OCI-LY1 (cell line): ENCODE results near the gene PALMD.

ENCODE experiments used
- H2AFZ ChIP-seq: fragments of 200-600 bp; sonication (generic), shearing (Covaris generic); 2 replicates; pipeline ENCODE4 v1.6.0; 2014; ENCODE audit warnings: antibody characterized with exemption, mild to moderate bottlenecking, low read length
- H3F3A ChIP-seq: fragments of 200-600 bp; sonication (generic), shearing (Covaris generic); 2 replicates; pipeline ENCODE4 v1.6.0; 2014; ENCODE audit warnings: mild to moderate bottlenecking, antibody characterized with exemption, low read length, moderate library complexity; ENCODE audit not compliant: insufficient read depth
- H3K27ac ChIP-seq: fragments of 200-600 bp; sonication (generic); 2 replicates; pipeline ENCODE4 v1.5.1; 2014; ENCODE audit warnings: low read length, mixed run types, mild to moderate bottlenecking, low read depth; ENCODE audit not compliant: poor library complexity, severe bottlenecking
- H3K27me3 ChIP-seq: fragments of 200-600 bp; sonication (generic); 2 replicates; pipeline ENCODE4 v1.6.0; 2014; ENCODE audit warnings: antibody characterized with exemption, mild to moderate bottlenecking, low read length, moderate library complexity; ENCODE audit not compliant: insufficient read depth
- H3K36me3 ChIP-seq: fragments of 200-600 bp; sonication (generic); 2 replicates; pipeline ENCODE4 v1.6.1; 2014; ENCODE audit warnings: mild to moderate bottlenecking, antibody characterized with exemption, low read length, moderate library complexity, mixed read lengths; ENCODE audit not compliant: insufficient read depth
- H3K4me1 ChIP-seq: fragments of 200-600 bp; sonication (generic); 2 replicates; pipeline ENCODE4 v1.5.1; 2014; ENCODE audit warnings: mild to moderate bottlenecking, low read length, moderate library complexity; ENCODE audit not compliant: insufficient read depth, severe bottlenecking
- H3K4me2 ChIP-seq: fragments of 200-600 bp; sonication (generic), shearing (Covaris generic); 2 replicates; pipeline ENCODE4 v1.6.1; 2014; ENCODE audit warnings: low read length
- H3K4me3 ChIP-seq: fragments of 200-600 bp; sonication (generic); 2 replicates; pipeline ENCODE4 v1.5.1; 2014; ENCODE audit warnings: low read length, low read depth, mild to moderate bottlenecking, mixed read lengths; ENCODE audit not compliant: poor library complexity, severe bottlenecking
- H3K79me2 ChIP-seq: fragments of 200-600 bp; shearing (Covaris generic); 2 replicates; pipeline ENCODE4 v1.6.1; 2016; ENCODE audit warnings: mixed run types, low read length, mixed read lengths; ENCODE audit not compliant: insufficient read depth
- H3K9ac ChIP-seq: fragments of 200-600 bp; sonication (generic), shearing (Covaris generic); 2 replicates; pipeline ENCODE4 v1.6.1; 2014; ENCODE audit warnings: mild to moderate bottlenecking, low read length, mixed read lengths
- H3K9me2 ChIP-seq: fragments of 200-600 bp; sonication (generic), shearing (Covaris generic); 2 replicates; pipeline ENCODE4 v1.6.1; 2014; ENCODE audit warnings: low read depth, mild to moderate bottlenecking, low read length, mixed read lengths
- H3K9me3 ChIP-seq: fragments of 200-600 bp; shearing (Covaris generic); 2 replicates; pipeline ENCODE4 v1.6.1; 2014; ENCODE audit warnings: low read length, mixed read lengths
- H4K20me1 ChIP-seq: fragments of 200-600 bp; sonication (generic), shearing (Covaris generic); 2 replicates; pipeline ENCODE4 v1.6.0; 2016; ENCODE audit warnings: mild to moderate bottlenecking, low read length; ENCODE audit not compliant: insufficient read depth
- CTCF ChIP-seq: fragments of 200-600 bp; sonication (generic), shearing (Covaris generic); IDR thresholded peaks from 2 replicates; pipeline ENCODE4 v1.5.1; 2017; ENCODE audit warnings: mild to moderate bottlenecking, antibody characterized with exemption, low read length, moderate library complexity, mixed read lengths
- EZH2 ChIP-seq: fragments of 200-600 bp; sonication (generic), shearing (Covaris generic); IDR thresholded peaks from 2 replicates; pipeline ENCODE4 v1.8.0; 2017; ENCODE audit warnings: borderline replicate concordance, mixed run types, mild to moderate bottlenecking, antibody characterized with exemption, low read length, moderate library complexity, mixed read lengths

The PALMD gene

GRCh38 chr1:99636647-99637175 is 9.2 kb upstream of the PALMD start:
- TF ChIP-seq CTCF (no peak), EZH2 (no peak)
- no peaks in the 10 kb centered on the region for H3K79me2 ChIP-seq

DNA sequence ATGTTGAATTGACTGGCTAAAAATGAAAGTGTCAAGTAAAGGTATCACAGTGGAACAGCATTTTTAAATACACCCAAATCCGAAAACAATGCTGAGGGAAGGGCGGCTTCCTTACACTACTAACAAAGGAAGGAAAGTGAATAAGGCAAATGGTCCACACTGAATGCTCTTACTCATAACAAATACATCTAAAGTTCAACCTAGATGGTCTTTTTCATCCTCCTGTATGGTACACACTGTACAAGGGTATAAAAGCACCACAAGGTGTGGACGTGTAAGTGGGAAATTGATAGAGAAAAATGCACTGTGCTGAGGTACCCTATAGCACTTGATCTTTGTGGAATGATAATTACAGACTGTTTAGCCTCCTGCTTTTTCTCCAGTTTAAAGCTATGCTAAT is 7.1 kb upstream of the PALMD start:
- TF ChIP-seq EZH2 (no peak), CTCF (no peak)
- H3K9me2 ChIP-seq: no peaks in the 10 kb centered on the region
- H3K4me1 ChIP-seq: no peaks in the 10 kb centered on the region
- H3K27ac ChIP-seq: no peak overlapping the region
- H3K4me2 ChIP-seq: no peak overlapping the region
- no peak overlapping the region for H2AFZ ChIP-seq
- H3K9ac ChIP-seq: no peak overlapping the region
- H3K36me3 ChIP-seq: no peaks in the 10 kb centered on the region
- no peaks in the 10 kb centered on the region for H4K20me1 ChIP-seq
- H3K4me3 ChIP-seq: no peak overlapping the region
- no peaks in the 10 kb centered on the region for H3K9me3 ChIP-seq
- no peaks in the 10 kb centered on the region for H3K79me2 ChIP-seq
- no peaks in the 10 kb centered on the region for H3F3A ChIP-seq
- H3K27me3 ChIP-seq: no peaks in the 10 kb centered on the region

More at GRCh38 chr1:99636647-99637175, 9.2 kb upstream of the PALMD start:
- no peaks in the 10 kb centered on the region for H3K27me3 ChIP-seq
- H3K27ac ChIP-seq: no peak overlapping the region
- H3K4me1 ChIP-seq: no peaks in the 10 kb centered on the region
- no peaks in the 10 kb centered on the region for H3K36me3 ChIP-seq
- H3K9ac ChIP-seq: no peak overlapping the region
- no peaks in the 10 kb centered on the region for H4K20me1 ChIP-seq
- H3K4me3 ChIP-seq: no peak overlapping the region
- H3K4me2 ChIP-seq: no peak overlapping the region
- no peaks in the 10 kb centered on the region for H3K9me2 ChIP-seq
- no peaks in the 10 kb centered on the region for H3K9me3 ChIP-seq
- H2AFZ ChIP-seq: no peak overlapping the region
- H3F3A ChIP-seq: no peaks in the 10 kb centered on the region

GRCh38 chr1:99639408-99639807 is 6.5 kb upstream of the PALMD start:
- no peak for TF ChIP-seq EZH2
- no peak overlapping the region for H3K4me2 ChIP-seq

DNA sequence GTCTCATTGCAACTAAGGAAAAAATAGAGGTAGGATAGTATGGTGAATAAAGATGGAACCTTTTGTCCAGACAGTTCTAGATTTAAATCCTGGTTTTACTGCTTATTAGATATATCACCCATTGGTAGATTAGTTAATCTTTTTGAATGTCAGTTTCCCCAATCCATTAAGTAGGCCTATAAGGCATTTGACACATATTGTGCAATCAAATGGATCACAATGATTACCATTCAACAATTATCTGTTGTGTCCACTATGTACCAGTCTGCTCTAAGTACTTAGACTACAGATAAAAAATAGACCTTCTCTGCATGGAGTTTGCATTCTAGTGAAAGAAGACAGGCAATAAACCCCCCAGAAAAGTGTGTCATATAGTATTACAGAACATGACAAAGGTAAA is 6.0 kb upstream of the PALMD start:
- no peaks in the 10 kb centered on the region for H3K27me3 ChIP-seq
- H3K27ac ChIP-seq: no peak overlapping the region
- no peaks in the 10 kb centered on the region for H3K9me2 ChIP-seq
- H4K20me1 ChIP-seq: no peaks in the 10 kb centered on the region
- no peaks in the 10 kb centered on the region for H3K36me3 ChIP-seq
- no peaks in the 10 kb centered on the region for H3K79me2 ChIP-seq
- no peaks in the 10 kb centered on the region for H3F3A ChIP-seq
- no peak overlapping the region for H3K9ac ChIP-seq
- H2AFZ ChIP-seq: no peak overlapping the region
- no peaks in the 10 kb centered on the region for H3K9me3 ChIP-seq
- no peaks in the 10 kb centered on the region for H3K4me1 ChIP-seq
- H3K4me3 ChIP-seq: no peak overlapping the region
- H3K4me2 ChIP-seq: no peak overlapping the region
- TF ChIP-seq CTCF (no peak), EZH2 (no peak)

More at GRCh38 chr1:99639408-99639807, 6.5 kb upstream of the PALMD start:
- Histone ChIP-seq H3K9ac (no peak overlapping the region), H3K27me3 (no peaks in the 10 kb centered on the region), H3K9me3 (no peaks in the 10 kb centered on the region), H3K9me2 (no peaks in the 10 kb centered on the region), H3F3A (no peaks in the 10 kb centered on the region), H3K27ac (no peak overlapping the region), H3K36me3 (no peaks in the 10 kb centered on the region), H4K20me1 (no peaks in the 10 kb centered on the region), H3K4me3 (no peak overlapping the region), H2AFZ (no peak overlapping the region), H3K4me1 (no peaks in the 10 kb centered on the region), H3K79me2 (no peaks in the 10 kb centered on the region)
